Measurements from ENCODE around the gene MSRB1. TPM values are rescaled to one million over a fixed set of nuclear protein-coding genes. Genes with fewer than 3 reads are reported as not detected.

Gene MSRB1
- total RNA-seq, 1 experiment from 2014 or later: 49.4 TPM

DNA sequence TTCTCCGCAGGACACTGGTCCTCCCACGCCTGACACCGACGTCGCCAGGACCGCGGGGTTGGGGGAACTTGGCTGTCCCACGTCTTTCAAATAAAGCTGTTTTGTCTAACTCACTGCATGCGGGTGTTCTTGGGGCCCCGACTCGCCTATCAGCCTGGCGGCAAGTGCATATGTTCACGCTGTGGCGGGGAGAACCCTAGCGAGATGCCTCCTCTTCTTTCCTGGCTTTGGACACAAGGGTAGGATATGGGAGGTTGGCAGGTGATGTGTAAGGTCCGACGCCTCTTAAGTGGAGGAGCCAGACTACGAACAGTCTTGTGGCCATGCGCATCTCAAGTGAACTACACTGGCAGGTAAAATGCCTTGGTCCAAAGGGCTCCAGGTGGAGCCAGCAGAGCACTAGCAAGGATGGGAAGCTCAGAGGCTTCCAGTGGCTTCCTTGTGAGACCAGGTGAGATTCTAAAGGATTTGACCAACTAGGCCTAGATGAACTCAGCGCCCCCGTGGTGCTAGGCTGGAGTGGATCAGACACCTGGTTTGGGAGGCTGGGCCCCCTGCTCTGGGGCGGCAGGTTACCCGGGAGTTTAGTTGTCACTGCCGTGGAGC lies 22.5 kb upstream of the MSRB1 start:
- BruUV-seq (replicated peaks): no TSS peak
- peak overlapping the region; percentile 74; the same call in 1 of the 2 replicates for H2AFZ ChIP-seq
- DNase-seq: no peak

DNA sequence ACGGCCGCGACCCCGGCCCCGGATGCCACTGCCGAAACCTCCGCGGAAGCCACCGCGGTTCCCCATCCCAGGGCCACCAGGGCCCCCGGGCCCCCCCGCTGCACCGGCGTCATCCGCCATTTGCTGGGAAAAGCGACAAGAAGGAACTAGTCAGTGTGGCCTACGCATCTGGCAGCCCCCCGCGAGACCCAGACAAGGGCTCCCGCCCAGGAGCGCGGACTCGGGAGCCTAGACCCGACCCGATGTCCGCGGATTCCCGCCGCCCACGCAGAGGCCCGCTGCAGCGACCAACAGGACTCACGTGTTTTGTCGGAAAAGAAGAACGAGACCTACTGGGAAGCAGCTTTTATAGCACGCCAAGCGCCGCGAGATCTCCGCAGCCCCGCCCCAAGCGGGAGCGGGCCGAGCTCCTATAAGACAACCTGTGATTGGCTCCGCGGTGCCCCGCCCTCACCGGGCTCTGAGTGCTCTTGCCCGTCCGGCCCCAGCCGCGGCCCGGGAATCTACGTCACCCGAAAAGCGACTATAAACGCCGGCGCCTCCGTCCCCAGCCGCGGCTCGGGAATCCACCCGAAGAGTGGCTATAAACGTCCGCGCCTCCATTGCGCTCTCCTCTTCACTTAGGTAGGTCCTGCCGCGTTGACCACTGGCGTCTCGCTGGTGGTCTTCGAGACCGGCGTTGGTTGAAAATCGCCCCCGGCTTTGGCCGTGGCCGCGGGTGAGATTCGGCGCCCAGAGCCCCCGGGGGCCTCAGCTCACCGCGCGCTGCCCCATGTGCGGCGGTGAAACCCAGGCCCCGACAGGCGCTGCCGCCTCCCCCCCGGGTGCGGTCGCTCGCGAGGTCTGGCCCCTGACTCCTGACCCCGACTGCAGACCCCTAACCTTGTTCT lies 21.8 kb upstream of the MSRB1 start, which contains the start of gene RPS2:
RPS2 (minus strand) TSS at position 321 of the 890 bp plus-strand sequence; CDS start at position 120, 201 bp downstream.
- TSS peak; percentile 88 for BruUV-seq (replicated peaks)
- ChIA-PET CTCF (no interaction called here), POLR2A (ENCODE audit: unreplicated experiment) (interaction anchor here (0.5 to 1.0 kb wide), 25 partner anchors 12 to 1732 kb away, joined by 3 to 30 read pairs (median 5); partner anchors contain the start of genes MSRB1, NHERF2, PDPK1 and TRAF7)
- intact Hi-C loops (cut with micrococcal nuclease; ENCODE audit: unreplicated experiment): loop anchor here (5.0 kb wide), 1 partner anchor 192 kb away; the partner anchor contains the start of genes EME2, MRPS34 and NME3
- Histone ChIP-seq H3K9me2 (ENCODE audit: insufficient read depth) (no peaks in the 10 kb centered on the region), H4K20me1 (ENCODE audit: insufficient read depth) (peaks cover 37% of the 10 kb centered on the region), H3K9me3 (ENCODE audit: insufficient read depth, low read depth) (no peaks in the 10 kb centered on the region), H3K4me1 (replicated peaks; ENCODE audit: insufficient read depth) (peaks cover 12% of the 10 kb centered on the region; the same call in 1 of the 2 replicates), H3F3A (ENCODE audit: insufficient read depth, low read depth) (peaks cover 47% of the 10 kb centered on the region), H3K27me3 (ENCODE audit: insufficient read depth, low read depth) (no peaks in the 10 kb centered on the region), H3K4me3 (peak within 1 kb of the TSS; percentile 83), H2AFZ (peak within 1 kb of the TSS; percentile 74), H3K79me2 (ENCODE audit: low read depth) (peaks cover 66% of the 10 kb centered on the region), H3K36me3 (ENCODE audit: low read depth) (peaks cover 22% of the 10 kb centered on the region), H3K4me2 (peak within 1 kb of the TSS; percentile 96), H3K27ac (peak within 1 kb of the TSS; percentile 94)
- peak; percentile 94 to 99 for DNase-seq
- TF ChIP-seq, protein P1, sequence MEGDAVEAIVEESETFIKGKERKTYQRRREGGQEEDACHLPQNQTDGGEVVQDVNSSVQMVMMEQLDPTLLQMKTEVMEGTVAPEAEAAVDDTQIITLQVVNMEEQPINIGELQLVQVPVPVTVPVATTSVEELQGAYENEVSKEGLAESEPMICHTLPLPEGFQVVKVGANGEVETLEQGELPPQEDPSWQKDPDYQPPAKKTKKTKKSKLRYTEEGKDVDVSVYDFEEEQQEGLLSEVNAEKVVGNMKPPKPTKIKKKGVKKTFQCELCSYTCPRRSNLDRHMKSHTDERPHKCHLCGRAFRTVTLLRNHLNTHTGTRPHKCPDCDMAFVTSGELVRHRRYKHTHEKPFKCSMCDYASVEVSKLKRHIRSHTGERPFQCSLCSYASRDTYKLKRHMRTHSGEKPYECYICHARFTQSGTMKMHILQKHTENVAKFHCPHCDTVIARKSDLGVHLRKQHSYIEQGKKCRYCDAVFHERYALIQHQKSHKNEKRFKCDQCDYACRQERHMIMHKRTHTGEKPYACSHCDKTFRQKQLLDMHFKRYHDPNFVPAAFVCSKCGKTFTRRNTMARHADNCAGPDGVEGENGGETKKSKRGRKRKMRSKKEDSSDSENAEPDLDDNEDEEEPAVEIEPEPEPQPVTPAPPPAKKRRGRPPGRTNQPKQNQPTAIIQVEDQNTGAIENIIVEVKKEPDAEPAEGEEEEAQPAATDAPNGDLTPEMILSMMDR (conservative IDR thresholded peaks at IDR 0.05): no peak
- no peak for TF ChIP-seq EZH2 (IDR thresholded peaks at IDR 0.05; ENCODE audit: low read depth)

More for the DNA sequence above, 22.5 kb upstream of the MSRB1 start:
- CTCF ChIA-PET: no interaction called here
- peaks cover 22% of the 10 kb centered on the region for H3K36me3 ChIP-seq (ENCODE audit: low read depth)
- no peaks in the 10 kb centered on the region for H3K9me3 ChIP-seq (ENCODE audit: insufficient read depth, low read depth)
- H3K4me3 ChIP-seq: peak overlapping the region; percentile 83
- H4K20me1 ChIP-seq (ENCODE audit: insufficient read depth): peaks cover 34% of the 10 kb centered on the region
- H3K4me2 ChIP-seq: peak overlapping the region; percentile 96
- peaks cover 10% of the 10 kb centered on the region; the same call in 1 of the 2 replicates for H3K4me1 ChIP-seq (replicated peaks; ENCODE audit: insufficient read depth)
- POLR2A ChIA-PET (ENCODE audit: unreplicated experiment): interaction anchor here (0.6 to 1.0 kb wide), 7 partner anchors 14 to 1732 kb away, joined by 3 to 10 read pairs (median 3); partner anchors contain the start of gene PDPK1
- H3K79me2 ChIP-seq (ENCODE audit: low read depth): peaks cover 64% of the 10 kb centered on the region
- TF ChIP-seq EZH2 (IDR thresholded peaks at IDR 0.05; ENCODE audit: low read depth): no peak
- TF ChIP-seq, protein P1 (conservative IDR thresholded peaks at IDR 0.05): no peak
- H3K27ac ChIP-seq: peak overlapping the region; percentile 55
- no peaks in the 10 kb centered on the region for H3K27me3 ChIP-seq (ENCODE audit: insufficient read depth, low read depth)
- intact Hi-C loops (cut with micrococcal nuclease; ENCODE audit: unreplicated experiment): no loop called here
- no peaks in the 10 kb centered on the region for H3K9me2 ChIP-seq (ENCODE audit: insufficient read depth)
- H3F3A ChIP-seq (ENCODE audit: insufficient read depth, low read depth): peaks cover 39% of the 10 kb centered on the region

All from PC-9 (cell line).